ENCODE results near the gene SETD1B. TPM values are rescaled to one million over a fixed set of nuclear protein-coding genes. Genes with fewer than 3 reads are reported as not detected.

Gene SETD1B
- total RNA-seq, 1 donor from 2014 or later, result 32.0 TPM

- no peak for DNase-seq (ENCODE audit: low spot score)
- Mint-ChIP-seq H3K9me3 (no peaks in the 10 kb centered on the region), H3K27me3 (ENCODE audit: insufficient read depth) (no peaks in the 10 kb centered on the region), H3K36me3 (ENCODE audit: low read depth) (no peaks in the 10 kb centered on the region), H3K4me3 (no peak overlapping the region), H3K27ac (no peak overlapping the region), H3K4me1 (ENCODE audit: low read depth) (peaks cover 7% of the 10 kb centered on the region)
- intact Hi-C loops (cut with micrococcal nuclease), result no loop called here
These were observed 32.8 kb upstream of the SETD1B start for GRCh38 chr12:121770813-121771625.

- H3K36me3 Mint-ChIP-seq (ENCODE audit: low read depth), result no peaks in the 10 kb centered on the region
- no peak overlapping the region for H3K4me3 Mint-ChIP-seq
- no peak overlapping the region for H3K27ac Mint-ChIP-seq
- H3K9me3 Mint-ChIP-seq, result no peaks in the 10 kb centered on the region
- peak; percentile 71 for DNase-seq (ENCODE audit: low spot score)
- H3K27me3 Mint-ChIP-seq (ENCODE audit: insufficient read depth), result no peaks in the 10 kb centered on the region
- H3K4me1 Mint-ChIP-seq (ENCODE audit: low read depth), result peaks cover 7% of the 10 kb centered on the region
- intact Hi-C loops (cut with micrococcal nuclease), result loop anchor here (1.0 kb wide), 3 partner anchors 61 to 221 kb away; partner anchors contain the start of gene TMEM120B
These were observed 30.6 kb upstream of the SETD1B start for GRCh38 chr12:121773011-121773777.

GRCh38 chr12:121774968-121775474 is 28.8 kb upstream of the SETD1B start:
- Mint-ChIP-seq H3K4me3 (no peak overlapping the region), H3K27ac (no peak overlapping the region), H3K27me3 (ENCODE audit: insufficient read depth) (no peaks in the 10 kb centered on the region), H3K4me1 (ENCODE audit: low read depth) (peaks cover 7% of the 10 kb centered on the region), H3K36me3 (ENCODE audit: low read depth) (peaks cover 8% of the 10 kb centered on the region), H3K9me3 (no peaks in the 10 kb centered on the region)
- DNase-seq (ENCODE audit: low spot score), result no peak
- intact Hi-C loops (cut with micrococcal nuclease), result no loop called here

DNA sequence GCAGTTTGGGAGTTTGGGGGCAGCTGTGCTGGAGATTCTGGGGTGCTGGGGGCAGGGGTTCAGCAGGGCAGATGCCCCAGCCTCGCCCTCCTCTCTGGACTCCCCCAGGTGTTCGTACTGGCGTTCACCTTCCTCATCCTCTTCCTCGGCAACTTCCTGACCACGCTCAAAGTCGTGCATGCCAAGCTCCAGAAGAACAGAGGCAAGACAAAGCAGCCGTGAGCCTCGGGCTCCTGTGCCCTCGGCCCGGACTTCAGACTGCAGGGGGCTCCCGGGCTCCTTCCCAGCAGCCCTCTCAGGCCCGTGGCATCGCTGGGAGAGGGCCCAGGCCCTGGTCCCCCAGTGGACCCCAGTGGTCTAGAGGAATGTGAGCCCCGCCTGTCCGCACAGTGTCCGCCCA is 28.3 kb upstream of the SETD1B start:
- no peak for DNase-seq (ENCODE audit: low spot score)
- Mint-ChIP-seq H3K27ac (no peak overlapping the region), H3K27me3 (ENCODE audit: insufficient read depth) (no peaks in the 10 kb centered on the region), H3K36me3 (ENCODE audit: low read depth) (peaks cover 10% of the 10 kb centered on the region), H3K4me3 (no peak overlapping the region), H3K4me1 (ENCODE audit: low read depth) (peaks cover 7% of the 10 kb centered on the region), H3K9me3 (no peaks in the 10 kb centered on the region)
- intact Hi-C loops (cut with micrococcal nuclease), result no loop called here

DNA sequence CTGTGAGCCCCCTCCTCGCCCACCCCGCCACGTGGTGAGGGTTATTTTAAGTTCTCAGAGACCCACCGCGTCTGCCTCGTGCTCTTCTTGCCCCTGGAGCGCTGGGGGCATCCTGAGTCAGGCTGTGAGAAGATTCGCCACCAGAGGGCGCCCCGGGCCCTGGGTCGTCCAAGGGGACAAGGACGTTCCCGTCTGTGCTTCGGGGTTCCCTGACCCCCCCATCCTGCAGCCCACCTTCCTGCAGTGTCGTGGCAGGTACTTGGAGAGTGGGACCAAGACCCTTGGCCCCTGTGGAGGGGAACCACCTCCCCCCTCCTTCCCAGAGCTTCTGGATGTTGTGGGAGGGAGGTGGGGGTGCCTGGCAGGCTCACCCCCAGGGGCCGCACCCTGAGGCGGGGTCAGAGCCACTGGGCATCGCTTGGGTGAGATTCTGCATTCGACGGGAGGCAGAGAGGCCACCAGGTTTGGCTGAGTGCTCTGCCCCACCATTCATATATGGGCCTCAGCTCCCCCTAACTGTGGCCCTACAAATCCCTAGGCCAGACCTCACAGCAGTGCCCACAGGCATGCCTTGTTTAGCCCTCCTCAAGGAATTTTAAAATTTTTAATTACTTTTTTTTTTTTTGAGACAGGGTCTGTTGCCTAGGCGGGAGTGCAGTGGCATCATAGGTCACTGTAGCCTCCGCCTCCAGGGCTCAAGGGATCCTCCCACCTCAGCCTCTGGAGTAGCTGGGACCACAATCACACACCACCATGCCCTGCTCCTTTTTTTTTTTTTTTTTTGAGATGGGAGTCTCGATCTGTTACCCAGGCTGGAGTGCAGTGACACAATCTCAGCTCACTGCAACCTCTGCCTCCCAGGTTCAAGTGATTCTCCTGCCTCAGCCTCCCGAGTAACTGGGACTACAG is 27.4 kb upstream of the SETD1B start:
- peaks cover 11% of the 10 kb centered on the region for H3K4me1 Mint-ChIP-seq (ENCODE audit: low read depth)
- H3K36me3 Mint-ChIP-seq (ENCODE audit: low read depth), result peaks cover 10% of the 10 kb centered on the region
- peak; percentile 79 for DNase-seq (ENCODE audit: low spot score)
- H3K4me3 Mint-ChIP-seq, result no peak overlapping the region
- intact Hi-C loops (cut with micrococcal nuclease), result loop anchor here (1.0 kb wide), 3 partner anchors 18 to 112 kb away; partner anchors contain the start of gene PSMD9
- no peaks in the 10 kb centered on the region for H3K27me3 Mint-ChIP-seq (ENCODE audit: insufficient read depth)
- H3K9me3 Mint-ChIP-seq, result no peaks in the 10 kb centered on the region
- no peak overlapping the region for H3K27ac Mint-ChIP-seq

DNA sequence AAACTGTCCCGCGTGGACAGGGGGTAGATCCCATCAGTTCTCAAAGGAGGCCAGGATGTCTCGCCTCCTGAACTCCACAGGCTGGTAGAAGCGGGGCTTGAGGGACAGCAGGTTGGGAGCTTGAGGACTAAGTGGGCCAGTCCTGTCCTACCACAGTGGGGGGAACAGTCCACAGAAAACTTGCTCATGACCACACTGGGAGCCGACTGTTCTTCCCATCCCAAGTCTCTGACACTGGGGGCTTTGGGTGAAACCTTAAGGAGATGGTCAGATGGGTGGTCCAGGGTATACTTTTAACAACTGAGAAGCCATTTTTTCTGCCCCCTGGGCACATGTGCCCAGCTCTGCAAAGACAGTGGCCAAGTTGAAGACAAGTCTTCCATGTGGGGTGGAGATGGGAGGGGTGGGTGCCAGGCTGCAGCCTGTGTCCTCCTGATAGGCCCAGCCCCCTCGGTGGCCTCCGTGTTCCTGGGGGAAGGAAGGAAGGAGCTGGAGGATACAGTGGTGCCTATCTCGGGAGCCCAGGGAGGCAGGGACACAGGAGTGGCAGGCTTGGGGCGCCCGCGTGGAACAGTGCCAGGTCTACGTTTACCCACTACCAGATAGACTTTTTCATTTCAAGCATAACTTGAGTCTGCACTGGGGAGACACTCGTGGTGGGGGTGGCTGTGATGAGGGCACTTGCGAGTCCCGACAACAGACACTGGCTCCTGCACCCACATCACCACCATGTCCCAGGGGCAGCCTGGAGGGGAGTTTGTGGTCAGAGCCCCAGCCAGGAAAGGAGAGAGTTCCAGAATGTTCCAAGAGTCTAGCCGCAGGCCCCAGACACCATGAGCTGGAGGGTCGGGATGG is 25.0 kb upstream of the SETD1B start:
- Mint-ChIP-seq H3K4me3 (no peak overlapping the region), H3K9me3 (no peaks in the 10 kb centered on the region), H3K27ac (peak overlapping the region; percentile 47), H3K4me1 (ENCODE audit: low read depth) (peaks cover 26% of the 10 kb centered on the region), H3K36me3 (ENCODE audit: low read depth) (peaks cover 18% of the 10 kb centered on the region), H3K27me3 (ENCODE audit: insufficient read depth) (no peaks in the 10 kb centered on the region)
- intact Hi-C loops (cut with micrococcal nuclease), result no loop called here
- DNase-seq (ENCODE audit: low spot score), result no peak

GRCh38 chr12:121779422-121779895 is 24.4 kb upstream of the SETD1B start:
- Mint-ChIP-seq H3K4me1 (ENCODE audit: low read depth) (peaks cover 30% of the 10 kb centered on the region), H3K9me3 (no peaks in the 10 kb centered on the region), H3K27me3 (ENCODE audit: insufficient read depth) (no peaks in the 10 kb centered on the region), H3K4me3 (no peak overlapping the region), H3K27ac (no peak overlapping the region), H3K36me3 (ENCODE audit: low read depth) (peaks cover 20% of the 10 kb centered on the region)
- DNase-seq (ENCODE audit: low spot score), result no peak
- intact Hi-C loops (cut with micrococcal nuclease), result no loop called here

GRCh38 chr12:121780429-121780828 is 23.4 kb upstream of the SETD1B start:
- no peaks in the 10 kb centered on the region for H3K9me3 Mint-ChIP-seq
- H3K36me3 Mint-ChIP-seq (ENCODE audit: low read depth), result peaks cover 24% of the 10 kb centered on the region
- H3K27me3 Mint-ChIP-seq (ENCODE audit: insufficient read depth), result no peaks in the 10 kb centered on the region
- H3K4me1 Mint-ChIP-seq (ENCODE audit: low read depth), result peaks cover 38% of the 10 kb centered on the region
- no peak overlapping the region for H3K4me3 Mint-ChIP-seq
- intact Hi-C loops (cut with micrococcal nuclease), result loop anchor here (5.0 kb wide), 1 partner anchor 1093 kb away; the partner anchor contains the start of gene MLEC
- H3K27ac Mint-ChIP-seq, result peak overlapping the region; percentile 52
- DNase-seq (ENCODE audit: low spot score), result no peak

GRCh38 chr12:121781484-121781997 is 22.3 kb upstream of the SETD1B start:
- Mint-ChIP-seq H3K27me3 (ENCODE audit: insufficient read depth) (no peaks in the 10 kb centered on the region), H3K36me3 (ENCODE audit: low read depth) (peaks cover 26% of the 10 kb centered on the region), H3K4me1 (ENCODE audit: low read depth) (peaks cover 42% of the 10 kb centered on the region), H3K27ac (peak overlapping the region; percentile 92), H3K9me3 (no peaks in the 10 kb centered on the region), H3K4me3 (peak overlapping the region; percentile 59)
- no peak for DNase-seq (ENCODE audit: low spot score)
- intact Hi-C loops (cut with micrococcal nuclease), result loop anchor here (5.0 kb wide), 1 partner anchor 1094 kb away; the partner anchor contains the start of gene MLEC

- H3K27ac Mint-ChIP-seq, result peak overlapping the region; percentile 92
- peaks cover 27% of the 10 kb centered on the region for H3K36me3 Mint-ChIP-seq (ENCODE audit: low read depth)
- no peaks in the 10 kb centered on the region for H3K9me3 Mint-ChIP-seq
- H3K27me3 Mint-ChIP-seq (ENCODE audit: insufficient read depth), result no peaks in the 10 kb centered on the region
- H3K4me1 Mint-ChIP-seq (ENCODE audit: low read depth), result peaks cover 49% of the 10 kb centered on the region
- peak; percentile 42 for DNase-seq (ENCODE audit: low spot score)
- intact Hi-C loops (cut with micrococcal nuclease), result loop anchor here (1.0 to 5.0 kb wide), 2 partner anchors 11 to 1095 kb away; partner anchors contain the start of genes MLEC and RHOF
- peak overlapping the region; percentile 59 for H3K4me3 Mint-ChIP-seq
These were observed 21.5 kb upstream of the SETD1B start for GRCh38 chr12:121781998-121782979.
